Colon (tissue), 2 donors: Measurements from ENCODE around the gene TBC1D10B.
"Not testable (repeated sequence)": the region's sequence is repeated elsewhere in the genome, so short reads cannot be mapped to it uniquely, and the experiment has no call there.

Experiments
- FAIRE-seq: peaks from 2 replicates; lab custom pipeline; 2012; peaks lifted over from hg19 to GRCh38; lab: Jason Lieb, UNC
- donor health status: control.
- donor health status: control.

The TBC1D10B gene

DNA sequence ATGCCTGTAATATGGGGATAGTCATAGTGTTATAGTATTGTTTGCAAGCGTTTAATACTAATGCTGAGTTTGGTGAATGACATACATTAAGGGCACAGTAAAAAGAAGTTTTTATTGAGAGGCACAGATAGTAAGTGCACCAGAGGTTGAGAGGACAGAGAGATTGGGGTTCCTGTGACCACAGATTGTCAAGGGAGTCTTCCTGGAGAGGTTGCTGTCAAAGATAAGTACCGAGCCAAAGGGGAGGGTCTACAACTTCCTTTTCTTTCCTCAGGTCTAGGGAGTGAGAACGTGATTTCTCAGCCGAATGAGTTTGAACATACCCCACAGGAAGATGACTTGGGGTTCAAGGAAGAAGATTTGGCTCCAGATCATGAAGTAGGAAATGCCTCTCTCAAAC, 26.8 kb upstream of the TBC1D10B start:
- no peak for FAIRE-seq

DNA sequence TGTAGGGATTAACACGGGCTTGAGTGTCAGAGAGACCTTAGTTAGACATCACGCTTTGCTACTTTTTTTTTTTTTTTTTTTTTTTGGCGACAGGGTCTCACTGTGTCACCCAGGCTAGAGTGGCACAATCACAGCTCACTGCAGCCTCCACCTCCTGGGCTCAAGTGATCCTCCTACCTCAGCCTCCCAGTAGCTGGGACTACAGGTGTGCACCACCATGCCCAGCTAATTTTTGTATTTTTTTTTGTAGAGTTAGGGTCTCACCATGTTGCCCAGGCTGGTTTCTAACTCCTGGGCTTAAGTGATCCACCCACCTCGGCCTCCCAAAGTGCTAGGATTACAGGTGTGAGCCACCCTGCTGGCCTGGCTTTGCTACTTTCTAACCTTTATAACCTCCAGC, 26.3 kb upstream of the TBC1D10B start:
- not testable (repeated sequence) for FAIRE-seq

DNA sequence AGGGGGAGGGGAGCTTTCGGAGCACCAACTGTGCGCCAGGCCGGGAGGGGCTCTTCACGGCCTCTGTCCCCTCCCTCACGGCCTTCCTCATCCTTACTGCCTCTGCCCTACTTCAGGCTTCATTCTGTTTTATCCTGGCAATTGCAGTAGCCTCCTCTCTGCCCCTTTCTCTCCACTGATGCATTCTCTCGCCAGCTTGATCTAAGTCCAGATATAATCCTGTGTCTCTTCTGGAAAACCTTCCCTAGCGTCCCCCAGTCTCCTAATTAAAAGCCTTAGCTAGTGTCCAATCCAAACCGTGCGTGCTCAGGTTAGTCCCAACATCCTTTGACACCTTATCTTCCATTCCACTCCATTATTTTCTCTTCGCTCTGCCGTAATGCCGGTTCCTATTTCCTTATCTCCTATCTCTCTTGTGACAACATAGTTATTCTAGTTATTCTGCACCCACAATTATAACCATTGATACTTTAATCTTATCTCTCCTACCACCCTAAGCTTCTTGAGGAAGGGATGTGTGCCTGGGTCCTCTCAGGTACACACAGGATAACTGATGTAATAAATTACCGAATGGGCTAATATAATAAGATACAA, 25.8 kb upstream of the TBC1D10B start:
- FAIRE-seq = no peak

DNA sequence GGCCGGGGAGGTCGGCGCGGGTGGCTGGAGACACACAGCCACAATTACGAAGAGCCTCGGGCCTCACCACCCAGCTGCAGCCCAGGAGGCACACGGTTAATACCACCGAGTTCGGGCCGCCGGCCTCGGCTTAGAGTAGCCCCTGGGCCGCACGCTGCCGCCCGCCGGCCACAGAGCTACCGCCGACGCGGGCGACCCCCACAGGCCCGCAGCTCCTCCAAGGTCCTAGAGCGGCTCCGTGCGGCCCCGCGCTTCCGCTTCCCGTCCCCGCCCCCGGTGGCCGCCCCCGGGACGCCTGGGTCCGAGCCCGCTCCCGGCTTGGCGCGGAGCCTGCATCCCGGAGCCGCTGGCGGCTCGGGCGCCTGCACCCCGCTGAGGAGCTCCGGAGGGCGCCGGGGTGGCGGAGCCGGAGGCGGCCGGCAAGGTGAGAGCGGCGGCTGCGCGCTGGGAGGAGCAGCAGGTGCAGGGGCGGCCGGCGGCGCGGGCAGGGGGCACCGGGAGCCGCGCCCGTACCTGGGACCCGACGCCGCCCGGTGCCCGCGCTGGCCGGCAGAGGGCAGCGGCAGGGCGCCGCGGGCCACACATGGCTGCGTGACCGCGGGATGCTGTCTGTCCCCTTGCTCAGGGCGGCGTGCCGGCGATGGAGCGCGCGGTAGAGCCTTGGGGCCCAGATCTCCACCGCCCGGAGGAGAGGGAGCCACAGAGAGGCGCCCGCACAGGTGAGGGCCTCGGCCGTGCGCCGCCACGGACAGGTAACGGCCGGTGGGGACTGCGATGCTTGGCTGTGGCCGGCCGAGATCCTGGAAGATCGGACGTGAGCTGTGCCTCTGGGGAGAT, 25.1 kb upstream of the TBC1D10B start, which contains the start of gene ZNF48:
ZNF48 (plus strand) TSS at position 266 of the 837 bp plus-strand sequence; CDS start at position 641, 375 bp downstream.
- no peak for FAIRE-seq

DNA sequence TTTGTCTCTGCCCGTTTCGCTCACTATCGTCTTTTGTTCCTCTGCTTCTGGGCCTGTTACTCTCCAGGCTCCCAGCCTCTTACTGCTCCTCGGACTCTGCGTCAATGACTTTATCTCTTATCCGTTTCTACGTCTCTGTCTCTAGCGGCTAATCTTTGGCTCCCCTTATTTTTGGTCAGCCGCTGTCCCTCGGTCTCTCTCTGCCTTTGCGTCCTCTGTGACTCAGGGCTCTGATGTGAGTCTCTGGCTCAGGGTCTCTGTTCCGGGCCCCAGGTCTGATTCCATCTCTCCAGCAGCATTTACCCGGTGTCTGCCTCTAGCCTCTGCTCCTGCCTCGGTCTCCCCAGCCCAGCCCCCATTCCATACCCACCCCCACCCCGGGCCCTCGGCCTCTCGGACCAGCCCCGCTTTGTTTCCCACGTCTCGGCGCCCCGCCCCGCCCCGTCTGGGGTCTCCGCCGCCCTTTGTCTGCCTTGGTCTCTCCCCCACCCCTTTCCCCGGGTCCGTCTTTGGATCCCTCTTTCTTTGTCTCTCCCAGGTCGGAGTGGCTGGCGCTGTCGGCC, 24.4 kb upstream of the TBC1D10B start:
- FAIRE-seq = no peak

DNA sequence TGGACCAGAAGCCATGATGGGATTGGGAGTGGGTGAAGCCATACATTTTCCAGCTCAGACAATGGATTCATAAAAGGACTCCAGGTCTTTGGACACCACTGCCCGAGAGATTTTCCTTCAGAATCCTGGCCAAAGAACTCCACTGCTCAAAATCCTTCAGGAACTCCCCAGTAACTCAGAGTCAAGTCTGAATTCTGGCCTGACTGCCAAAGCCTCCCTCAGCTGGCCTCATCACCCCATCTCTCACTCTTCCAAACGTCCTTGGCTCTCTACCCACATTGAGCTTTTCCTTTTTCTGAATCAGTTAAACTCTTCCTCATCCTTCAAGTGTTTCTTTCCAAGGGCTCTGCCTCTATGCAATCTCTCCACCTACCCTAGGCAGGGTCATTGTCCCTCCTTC, 13.2 kb upstream of the TBC1D10B start:
- FAIRE-seq = no peak

DNA sequence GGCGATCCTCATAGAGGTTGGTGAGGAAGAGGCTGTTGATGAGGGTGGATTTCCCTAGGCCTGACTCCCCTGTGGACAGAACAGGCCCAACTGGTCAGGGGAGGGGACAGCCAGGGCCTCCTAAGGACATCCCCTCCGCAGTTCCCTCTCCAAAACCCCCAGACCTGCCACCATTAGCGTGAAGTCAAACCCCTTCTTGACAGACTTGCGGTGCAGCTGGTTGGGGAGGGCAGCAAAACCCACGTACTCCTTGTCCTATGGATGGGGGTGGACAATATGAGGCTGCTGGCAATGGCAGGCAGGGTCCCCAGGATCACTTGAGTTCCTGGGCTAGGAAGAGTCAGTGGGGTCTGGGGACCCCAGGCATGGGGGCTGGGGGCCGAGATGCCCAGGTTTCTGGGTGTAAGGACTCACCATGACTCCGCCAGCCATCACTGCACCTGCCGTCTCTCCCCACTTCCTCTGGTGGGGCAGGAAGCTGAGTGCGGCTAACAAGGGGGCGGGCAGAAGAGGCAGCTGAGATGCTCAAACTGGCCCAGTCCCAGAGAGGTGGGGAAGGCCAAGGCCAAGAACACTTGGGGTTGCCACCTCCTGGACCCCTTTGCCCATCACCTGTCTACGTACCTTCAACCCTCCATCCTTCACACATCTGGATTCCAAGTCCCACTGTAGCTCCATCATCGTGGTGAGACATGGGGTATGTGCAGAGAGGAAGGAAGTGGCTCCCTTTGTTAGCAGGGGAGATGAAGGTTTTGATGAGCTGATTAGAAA, 12.0 kb upstream of the TBC1D10B start, which contains the start of gene SEPTIN1:
SEPTIN1 (minus strand) TSS at position 451 of the 771 bp plus-strand sequence; CDS start at position 432, 19 bp downstream.
- no peak for FAIRE-seq

DNA sequence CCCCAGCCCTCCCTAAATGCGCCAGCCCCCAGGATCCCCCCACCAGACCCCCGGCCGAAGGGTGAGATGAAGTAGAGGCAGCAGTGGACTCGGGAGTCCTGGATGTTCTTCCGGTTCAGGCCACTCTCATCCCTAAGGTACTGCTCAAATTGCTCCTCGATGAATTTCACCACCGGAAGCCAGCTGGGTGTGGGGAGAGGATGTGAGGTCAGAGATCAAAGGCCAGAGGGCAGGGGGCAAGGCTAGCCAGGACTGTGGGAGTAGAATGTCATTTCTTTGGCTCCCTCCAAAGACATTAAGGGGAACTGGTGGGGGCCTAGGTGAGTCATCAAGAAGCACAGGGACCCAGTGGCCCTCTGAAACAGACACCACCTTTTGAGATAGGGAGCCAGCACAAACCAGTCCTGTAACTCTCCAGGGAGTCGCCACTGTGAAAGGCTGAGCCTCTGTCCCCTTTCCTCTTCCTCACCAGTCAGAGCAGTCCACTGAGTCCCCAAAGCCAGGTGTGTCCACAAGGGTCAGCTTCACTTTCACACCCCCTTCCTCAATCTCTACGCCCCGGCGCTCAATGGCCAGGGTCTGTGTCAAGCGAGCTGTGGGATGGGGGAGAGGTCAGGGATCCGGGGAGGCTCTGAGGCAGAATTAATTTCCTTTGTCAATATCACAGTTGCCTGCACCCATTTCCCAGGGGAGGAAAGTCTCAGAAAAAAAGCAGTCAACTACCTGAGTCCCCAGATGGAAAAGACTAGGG, 11.2 kb upstream of the TBC1D10B start:
- FAIRE-seq = no peak

DNA sequence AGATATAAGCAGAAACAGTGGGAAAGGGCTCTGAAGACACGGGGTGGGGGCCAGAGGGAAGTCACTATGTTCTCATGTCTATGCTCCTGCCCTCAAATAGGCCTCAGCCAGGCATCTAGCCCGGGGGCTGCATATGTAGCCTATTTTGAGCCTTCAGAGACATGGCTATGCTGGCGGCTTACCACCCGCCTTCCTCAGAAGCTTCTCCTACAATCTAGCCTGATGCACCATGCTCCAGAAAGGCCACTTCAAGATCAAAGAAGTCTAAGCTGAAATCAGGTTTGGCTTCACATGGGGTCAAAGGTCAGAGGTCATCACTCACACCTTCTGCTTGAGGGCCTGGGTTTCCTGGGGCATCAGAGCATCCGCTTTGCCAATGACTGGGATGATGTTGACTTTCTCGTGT, 10.5 kb upstream of the TBC1D10B start:
- FAIRE-seq = no peak

DNA sequence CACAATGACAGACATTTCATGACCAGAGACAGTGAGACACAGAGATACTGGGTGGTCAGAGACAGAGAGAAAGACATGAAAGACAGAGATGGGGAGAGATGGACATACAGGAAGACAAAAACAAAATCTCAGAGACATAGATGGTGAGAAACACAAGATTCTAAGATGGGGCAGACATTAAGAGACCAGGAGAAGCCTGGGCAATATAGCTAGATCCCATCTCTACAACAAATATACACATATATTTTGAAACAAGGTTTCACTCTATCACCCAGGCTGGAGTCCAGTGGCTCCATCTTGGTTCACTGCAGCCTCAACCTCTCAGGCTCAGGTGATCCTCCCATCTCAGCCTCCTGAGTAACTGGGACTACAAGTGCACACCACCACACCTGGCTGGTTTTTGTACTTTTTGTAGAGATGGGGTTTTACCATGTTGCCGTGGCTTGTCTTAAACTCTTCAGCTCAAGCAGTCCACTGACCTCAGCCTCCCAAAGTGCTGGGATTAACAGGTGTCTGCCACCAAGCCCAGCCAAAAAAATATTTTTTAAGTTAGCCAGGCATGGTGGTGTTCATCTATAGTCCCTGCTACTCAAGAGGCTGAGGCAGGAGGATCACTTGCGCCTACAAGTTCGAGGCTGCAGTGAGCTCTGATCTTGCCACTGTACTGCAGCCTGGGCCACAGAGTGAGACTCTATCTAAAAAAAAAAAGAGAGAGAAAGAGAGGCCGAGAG, 9.9 kb upstream of the TBC1D10B start:
- no peak for FAIRE-seq

DNA sequence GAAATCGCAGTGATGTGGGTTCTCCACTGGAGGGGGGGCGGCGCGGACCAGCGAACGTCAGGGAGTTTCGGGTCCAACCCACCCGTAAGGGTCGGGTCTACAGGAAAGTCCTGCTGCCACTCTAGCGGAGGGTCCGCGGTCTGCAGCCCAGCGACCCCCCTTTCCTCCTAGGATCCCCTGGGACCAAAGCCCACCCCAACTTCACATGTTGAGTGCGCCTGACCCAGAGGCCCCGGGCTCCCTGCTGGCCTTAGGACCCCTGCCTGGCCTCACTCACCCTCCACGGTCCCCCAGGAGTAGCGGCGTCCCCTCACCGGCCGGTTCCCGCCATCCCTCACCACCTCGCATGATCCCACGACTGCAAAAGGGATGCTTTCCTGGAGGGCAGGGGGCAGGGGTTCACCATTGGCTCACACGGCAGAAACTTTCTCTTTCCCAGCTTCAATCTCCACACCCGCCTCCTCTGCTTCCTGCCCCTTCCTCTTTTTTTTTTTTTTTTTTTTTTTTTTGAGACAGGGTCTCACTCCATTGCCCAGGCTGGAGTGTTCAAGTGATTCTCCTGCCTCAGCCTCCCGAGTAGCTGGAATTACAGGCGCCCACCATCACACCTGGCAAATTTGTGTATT, 9.0 kb upstream of the TBC1D10B start:
- no peak for FAIRE-seq

DNA sequence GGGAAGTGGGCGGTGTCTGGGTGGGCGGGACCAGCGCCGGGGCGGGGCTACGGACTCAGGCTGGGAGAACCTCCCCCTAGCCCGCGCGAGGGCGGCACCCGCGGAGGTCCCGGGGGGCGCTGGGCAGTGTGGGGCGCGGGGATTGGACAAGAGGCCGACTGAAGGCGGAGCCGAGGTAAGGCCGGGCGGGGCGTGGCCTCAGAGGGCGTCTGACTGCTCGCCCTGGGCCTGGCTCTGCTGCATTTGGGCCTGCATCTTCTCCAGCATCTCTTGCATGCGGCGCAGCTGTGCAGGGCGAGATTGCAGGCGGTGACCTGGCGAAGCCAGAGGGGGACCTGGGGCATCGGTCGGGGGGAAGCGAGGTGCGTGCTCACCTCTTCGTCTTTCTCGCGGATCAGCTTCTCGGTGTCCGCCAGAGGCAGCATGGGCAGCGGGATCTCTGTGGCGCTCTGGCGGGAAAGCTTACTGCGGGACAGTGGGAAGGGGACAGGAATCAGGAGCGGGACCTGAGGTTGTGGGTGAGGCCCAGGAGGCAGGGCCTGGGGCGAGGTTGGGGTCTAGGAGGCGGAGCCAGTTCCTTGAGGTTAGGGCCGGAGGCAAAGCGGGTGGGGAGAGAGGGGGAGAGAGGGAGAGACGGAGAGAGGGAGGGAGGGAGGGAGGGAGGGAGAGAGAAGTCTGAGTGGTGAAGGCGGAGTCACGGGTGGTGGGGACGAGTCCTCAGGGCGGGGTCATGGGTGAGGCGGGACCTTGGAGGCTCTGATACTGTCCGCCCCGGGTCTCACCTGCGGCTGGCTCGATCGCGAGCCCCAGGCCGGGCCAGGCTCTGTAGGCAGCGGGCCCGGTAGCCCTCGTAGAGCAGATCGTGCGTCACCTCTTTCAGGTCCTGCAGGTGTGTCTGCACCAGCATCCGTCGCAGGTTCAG, 8.2 kb upstream of the TBC1D10B start:
- FAIRE-seq = no peak

DNA sequence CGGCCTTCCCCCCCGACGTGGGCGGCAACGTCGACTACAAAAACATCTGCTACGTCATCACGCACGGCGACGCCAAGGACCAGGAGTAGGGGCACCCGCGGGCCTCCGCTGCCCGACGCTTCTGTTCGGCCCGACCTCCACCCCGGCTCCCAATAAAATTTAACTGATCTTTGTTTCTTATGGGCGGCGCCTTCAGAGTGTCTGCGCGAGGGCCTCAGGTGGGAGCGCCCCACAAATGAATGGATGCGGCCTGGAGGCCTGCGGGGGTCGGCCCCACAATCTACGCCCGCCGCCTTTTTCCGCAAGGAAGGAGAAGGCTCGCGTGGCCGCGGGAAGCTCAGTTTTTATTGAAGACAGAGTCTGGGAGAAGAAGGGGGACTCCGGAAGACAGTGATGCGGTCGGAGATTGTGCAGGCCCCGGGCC, 7.5 kb upstream of the TBC1D10B start:
- no peak for FAIRE-seq

DNA sequence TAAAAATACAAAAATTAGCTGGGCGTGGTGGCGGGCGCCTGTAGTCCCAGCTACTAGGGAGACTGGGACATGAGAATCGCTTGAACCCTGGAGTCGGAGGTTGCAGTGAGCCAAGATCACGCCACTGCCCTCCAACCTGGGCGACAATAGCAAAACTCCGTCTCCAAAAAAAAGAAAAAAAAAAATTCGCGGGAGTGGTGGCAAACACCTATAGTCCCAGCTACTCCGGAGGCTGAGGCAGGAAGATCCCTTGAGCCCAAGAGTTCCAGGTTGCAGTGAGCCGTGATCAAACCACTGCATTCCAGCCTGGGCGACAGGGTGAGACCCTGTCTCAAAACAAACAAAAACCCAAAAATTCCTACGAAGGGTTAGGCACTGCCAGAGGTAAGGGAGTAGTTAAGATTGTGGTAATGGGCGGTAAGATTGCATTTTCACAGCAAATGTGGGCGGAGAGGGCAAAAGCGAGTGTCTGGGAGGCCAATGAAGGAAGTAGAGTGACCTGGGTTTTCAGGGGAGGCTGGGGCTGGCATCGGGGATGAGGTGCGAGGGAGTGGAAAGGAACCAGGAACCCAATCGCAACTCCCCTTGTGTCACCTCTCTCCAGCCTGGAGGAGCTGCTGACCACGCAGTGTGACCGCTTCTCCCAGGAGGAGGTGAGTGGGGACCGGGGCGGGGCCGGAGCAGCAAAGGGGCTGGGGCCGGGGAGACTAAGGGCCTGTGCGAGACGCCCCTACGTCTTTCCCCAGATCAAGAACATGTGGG, 6.9 kb upstream of the TBC1D10B start:
- FAIRE-seq = no peak

DNA sequence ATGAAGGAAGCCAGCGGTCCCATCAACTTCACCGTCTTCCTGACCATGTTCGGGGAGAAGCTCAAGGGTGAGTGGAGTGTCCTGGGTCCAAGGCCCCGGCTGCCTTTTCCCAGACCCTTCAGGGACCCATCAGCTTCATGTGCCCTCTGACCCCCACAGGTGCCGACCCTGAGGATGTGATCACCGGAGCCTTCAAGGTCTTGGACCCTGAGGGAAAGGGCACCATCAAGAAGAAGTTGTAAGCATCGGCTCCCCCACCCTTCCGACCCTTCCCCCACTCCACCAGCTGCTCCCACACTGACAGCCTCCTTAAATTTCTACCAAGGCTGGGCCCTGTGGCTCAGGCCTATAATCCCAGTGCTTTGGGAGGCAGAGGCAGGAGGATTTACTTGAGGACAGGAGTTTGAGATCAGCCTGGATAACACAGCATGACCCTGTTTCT, 6.2 kb upstream of the TBC1D10B start:
- no peak for FAIRE-seq

DNA sequence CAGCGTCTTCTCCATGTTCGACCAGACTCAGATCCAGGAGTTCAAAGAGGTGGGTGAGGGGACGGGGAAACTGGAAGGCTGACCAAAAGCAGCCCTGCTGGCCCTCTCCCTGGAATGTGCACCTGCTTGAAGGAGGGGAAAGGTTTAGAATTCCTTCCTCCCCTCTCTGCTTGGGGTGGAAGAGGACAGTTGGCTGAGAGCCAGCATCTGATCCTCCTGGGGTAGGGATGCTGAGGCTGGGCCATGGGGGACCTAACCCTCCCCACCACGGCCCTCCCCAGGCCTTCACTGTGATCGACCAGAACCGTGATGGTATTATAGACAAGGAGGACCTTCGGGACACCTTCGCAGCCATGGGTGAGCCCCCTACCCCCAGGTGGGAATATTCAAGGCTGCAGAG, 5.6 kb upstream of the TBC1D10B start:
- no peak for FAIRE-seq

DNA sequence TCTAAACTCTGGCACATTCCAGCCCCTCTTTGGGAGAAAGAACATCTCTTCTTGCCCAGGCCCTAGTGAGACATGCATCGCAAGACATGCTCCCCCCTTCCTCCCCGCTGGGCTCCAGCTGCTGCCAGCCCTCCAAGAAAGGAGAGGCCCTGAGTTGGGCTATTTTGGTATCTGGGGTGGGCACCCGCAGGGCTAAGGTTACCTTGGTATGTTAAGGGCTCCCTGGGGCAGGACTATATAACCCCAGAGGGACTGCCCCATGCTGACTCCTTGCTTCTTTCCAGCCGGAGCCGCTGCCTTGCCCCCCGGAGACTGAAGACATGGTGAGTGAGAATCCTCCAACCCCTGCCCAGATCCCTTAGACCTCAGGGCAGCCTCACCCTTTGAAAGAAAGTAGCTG, 4.2 kb upstream of the TBC1D10B start, which contains the start of gene MYL11:
MYL11 (plus strand) TSS at position 265 of the 400 bp plus-strand sequence; CDS start at position 321, 56 bp downstream.
- no peak for FAIRE-seq

DNA sequence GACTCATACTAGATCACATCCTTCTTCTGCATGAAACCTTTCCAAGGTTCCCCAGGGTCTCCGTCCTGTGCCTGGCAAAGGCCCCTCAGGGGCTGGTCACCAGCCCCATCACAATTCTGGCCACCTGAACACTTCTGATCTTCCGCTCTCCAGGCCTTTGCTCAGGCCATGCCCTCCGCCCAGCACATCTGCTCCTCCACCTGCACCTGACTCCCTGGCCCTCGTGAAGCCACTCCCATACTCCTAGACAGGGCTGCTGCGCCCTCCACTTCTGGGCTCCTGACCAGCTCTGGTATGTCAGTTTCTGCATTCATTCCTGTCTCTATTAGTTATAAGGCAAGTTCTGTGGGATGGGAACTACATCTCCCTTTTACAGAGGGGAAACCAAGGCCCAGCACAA, 2.4 kb upstream of the TBC1D10B start:
- no peak for FAIRE-seq
